HEK293 (cell line): ENCODE measurements around the gene CRK.

Experiments
- BCL11B ChIP-seq: fragments of 450-650 bp; formaldehyde crosslinking; IDR thresholded peaks from 2 replicates; pipeline ENCODE4 v1.5.1; 2016; ENCODE audit warnings: low read depth, missing biosample characterization, missing genetic modification characterization
- GLI4 ChIP-seq: fragments of 450-650 bp; formaldehyde crosslinking; IDR thresholded peaks from 2 replicates; pipeline ENCODE4 v1.5.1; 2016; ENCODE audit warnings: missing biosample characterization, missing genetic modification characterization
- GLIS2 ChIP-seq: fragments of 450-650 bp; formaldehyde crosslinking; IDR thresholded peaks from 2 replicates; pipeline ENCODE4 v1.5.1; 2016; ENCODE audit warnings: missing biosample characterization, missing genetic modification characterization
- IKZF3 ChIP-seq: fragments of 450-650 bp; IDR thresholded peaks from 2 replicates; pipeline ENCODE4 v1.5.0; 2018; ENCODE audit warnings: missing biosample characterization, mild to moderate bottlenecking, missing genetic modification characterization, moderate library complexity
- KLF16 ChIP-seq: fragments of 450-650 bp; formaldehyde crosslinking; IDR thresholded peaks from 2 replicates; pipeline ENCODE4 v1.5.1; 2017; ENCODE audit warnings: missing biosample characterization, missing genetic modification characterization
- KLF7 ChIP-seq: fragments of 450-650 bp; formaldehyde crosslinking; IDR thresholded peaks from 2 replicates; pipeline ENCODE4 v1.5.1; 2016; ENCODE audit warnings: missing biosample characterization, missing genetic modification characterization, borderline replicate concordance
- SETDB1 ChIP-seq: IDR thresholded peaks from one replicate; pipeline ENCODE4 v1.6.1; 2017; ENCODE audit warnings: mild to moderate bottlenecking, low read length, moderate library complexity, mixed read lengths; ENCODE audit not compliant: insufficient read length
- SP2 ChIP-seq: fragments of 450-650 bp; formaldehyde crosslinking; IDR thresholded peaks from 2 replicates; pipeline ENCODE4 v1.5.1; 2016; ENCODE audit warnings: missing biosample characterization, missing genetic modification characterization
- YY1 ChIP-seq: fragments of 450-650 bp; formaldehyde crosslinking; IDR thresholded peaks from 2 replicates; pipeline ENCODE4 v1.5.1; 2018; ENCODE audit warnings: missing biosample characterization, missing genetic modification characterization
- ZBTB20 ChIP-seq: fragments of 450-650 bp; formaldehyde crosslinking; IDR thresholded peaks from 2 replicates; pipeline ENCODE4 v1.5.1; 2016; ENCODE audit warnings: missing biosample characterization, missing genetic modification characterization
- ZNF214 ChIP-seq: fragments of 450-650 bp; formaldehyde crosslinking; IDR thresholded peaks from 2 replicates; pipeline ENCODE4 v1.5.1; 2017; ENCODE audit warnings: missing biosample characterization, mild to moderate bottlenecking, missing genetic modification characterization, borderline replicate concordance
- ZNF350 ChIP-seq: fragments of 450-650 bp; formaldehyde crosslinking; IDR thresholded peaks from 2 replicates; pipeline ENCODE4 v1.5.0; 2017; ENCODE audit warnings: missing biosample characterization, mild to moderate bottlenecking, missing genetic modification characterization
- ZNF433 ChIP-seq: fragments of 450-650 bp; formaldehyde crosslinking; IDR thresholded peaks from 2 replicates; pipeline ENCODE4 v1.5.1; 2016; ENCODE audit warnings: missing biosample characterization, missing genetic modification characterization, low read depth
- ZNF596 ChIP-seq: fragments of 450-650 bp; IDR thresholded peaks from 2 replicates; pipeline ENCODE4 v1.5.0; 2018; ENCODE audit warnings: missing biosample characterization, mild to moderate bottlenecking, missing genetic modification characterization, moderate library complexity
- TF ChIP-seq, protein P1 (sequence below): fragments of 450-650 bp; formaldehyde crosslinking; conservative IDR thresholded peaks from 2 replicates; pipeline ENCODE4 v1.5.1; 2016; ENCODE audit warnings: low read depth, missing biosample characterization, missing genetic modification characterization
- TF ChIP-seq, protein P2 (sequence below): fragments of 450-650 bp; formaldehyde crosslinking; IDR thresholded peaks from 2 replicates; pipeline ENCODE4 v1.5.1; 2016; ENCODE audit warnings: missing biosample characterization, missing genetic modification characterization
- TF ChIP-seq, protein P3 (sequence below): fragments of 450-650 bp; formaldehyde crosslinking; IDR thresholded peaks from 2 replicates; pipeline ENCODE4 v1.5.1; 2016; ENCODE audit warnings: missing biosample characterization, missing genetic modification characterization
- TF ChIP-seq, protein P4 (sequence below): fragments of 450-650 bp; formaldehyde crosslinking; IDR thresholded peaks from 2 replicates; pipeline ENCODE4 v1.5.1; 2016; ENCODE audit warnings: missing biosample characterization, missing genetic modification characterization
- TF ChIP-seq, protein P5 (sequence below): fragments of 450-650 bp; formaldehyde crosslinking; IDR thresholded peaks from 2 replicates; pipeline ENCODE4 v1.5.1; 2016; ENCODE audit warnings: missing biosample characterization, missing genetic modification characterization
- TF ChIP-seq, protein P6 (sequence below): fragments of 450-650 bp; formaldehyde crosslinking; IDR thresholded peaks from 2 replicates; pipeline ENCODE4 v1.5.1; 2016; ENCODE audit warnings: missing biosample characterization, missing genetic modification characterization
- TF ChIP-seq, protein P7 (sequence below): fragments of 450-650 bp; formaldehyde crosslinking; conservative IDR thresholded peaks from 2 replicates; pipeline ENCODE4 v1.5.1; 2016; ENCODE audit warnings: low read depth, missing biosample characterization, missing genetic modification characterization

Gene CRK

DNA sequence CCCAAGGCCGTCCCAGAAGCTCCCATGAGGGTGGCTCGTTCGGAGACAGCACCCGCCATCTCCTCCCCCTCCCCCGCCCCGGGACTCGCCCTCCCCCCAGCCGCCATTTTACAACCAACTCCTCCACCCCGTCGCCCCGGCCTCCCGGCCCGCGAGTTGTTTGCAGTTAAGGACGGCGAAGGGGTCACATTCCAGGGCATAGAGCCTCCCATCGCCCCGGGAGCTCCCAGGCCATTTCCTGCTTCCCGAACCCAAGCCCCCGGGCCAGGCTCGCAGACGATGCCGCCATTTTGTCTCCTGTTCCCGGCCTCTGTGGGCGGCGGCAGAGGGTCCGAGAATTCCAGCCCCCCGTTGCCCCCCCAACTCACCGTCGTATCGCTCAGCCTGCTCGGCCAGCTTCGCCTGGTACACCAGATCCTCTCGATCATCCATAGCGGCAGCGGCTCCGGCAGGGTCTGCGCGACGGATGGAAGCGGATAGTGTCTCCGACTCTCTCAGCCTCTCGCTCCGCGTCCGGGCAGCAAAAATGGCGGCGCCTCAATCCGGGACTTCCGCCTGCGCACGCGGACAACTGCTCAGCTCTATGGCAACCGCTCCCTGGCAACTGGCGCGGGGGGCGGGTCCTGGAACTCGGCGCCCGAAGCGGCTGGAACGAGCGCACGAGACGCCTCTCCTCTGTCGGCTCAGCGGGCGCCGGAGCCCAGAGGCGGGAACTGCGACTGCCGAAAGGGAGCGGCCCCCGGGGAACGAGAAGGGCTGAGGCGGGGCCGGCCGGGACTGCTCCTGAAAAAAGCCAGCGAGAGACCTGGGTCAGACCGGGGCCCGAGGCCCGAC is 56.1 kb downstream of the CRK start, which contains the start of gene YWHAE (continued):
- TF ChIP-seq SETDB1 (no peak), BCL11B (tag by site-specific recombination) (peak; percentile 63; the same call in 1 of the 2 replicates), ZBTB20 (tag by site-specific recombination) (peak; percentile 96), ZNF350 (tag by site-specific recombination) (no peak), GLI4 (peak; percentile 81; the same call in 1 of the 2 replicates), ZNF596 (no peak), YY1 (tag by site-specific recombination) (peak; percentile 99), ZNF214 (no peak), SP2 (tag by site-specific recombination) (peak; percentile 89), ZNF433 (tag by site-specific recombination) (no peak), IKZF3 (tag by site-specific recombination) (peak; percentile 85), GLIS2 (peak; percentile 41; the same call in 1 of the 2 replicates), KLF7 (tag by site-specific recombination) (peak; percentile 85), KLF16 (tag by site-specific recombination) (peak; percentile 95)
- TF ChIP-seq, protein P1, sequence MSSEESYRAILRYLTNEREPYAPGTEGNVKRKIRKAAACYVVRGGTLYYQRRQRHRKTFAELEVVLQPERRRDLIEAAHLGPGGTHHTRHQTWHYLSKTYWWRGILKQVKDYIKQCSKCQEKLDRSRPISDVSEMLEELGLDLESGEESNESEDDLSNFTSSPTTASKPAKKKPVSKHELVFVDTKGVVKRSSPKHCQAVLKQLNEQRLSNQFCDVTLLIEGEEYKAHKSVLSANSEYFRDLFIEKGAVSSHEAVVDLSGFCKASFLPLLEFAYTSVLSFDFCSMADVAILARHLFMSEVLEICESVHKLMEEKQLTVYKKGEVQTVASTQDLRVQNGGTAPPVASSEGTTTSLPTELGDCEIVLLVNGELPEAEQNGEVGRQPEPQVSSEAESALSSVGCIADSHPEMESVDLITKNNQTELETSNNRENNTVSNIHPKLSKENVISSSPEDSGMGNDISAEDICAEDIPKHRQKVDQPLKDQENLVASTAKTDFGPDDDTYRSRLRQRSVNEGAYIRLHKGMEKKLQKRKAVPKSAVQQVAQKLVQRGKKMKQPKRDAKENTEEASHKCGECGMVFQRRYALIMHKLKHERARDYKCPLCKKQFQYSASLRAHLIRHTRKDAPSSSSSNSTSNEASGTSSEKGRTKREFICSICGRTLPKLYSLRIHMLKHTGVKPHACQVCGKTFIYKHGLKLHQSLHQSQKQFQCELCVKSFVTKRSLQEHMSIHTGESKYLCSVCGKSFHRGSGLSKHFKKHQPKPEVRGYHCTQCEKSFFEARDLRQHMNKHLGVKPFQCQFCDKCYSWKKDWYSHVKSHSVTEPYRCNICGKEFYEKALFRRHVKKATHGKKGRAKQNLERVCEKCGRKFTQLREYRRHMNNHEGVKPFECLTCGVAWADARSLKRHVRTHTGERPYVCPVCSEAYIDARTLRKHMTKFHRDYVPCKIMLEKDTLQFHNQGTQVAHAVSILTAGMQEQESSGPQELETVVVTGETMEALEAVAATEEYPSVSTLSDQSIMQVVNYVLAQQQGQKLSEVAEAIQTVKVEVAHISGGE (tag by site-specific recombination) = peak; percentile 92
- TF ChIP-seq, protein P2, sequence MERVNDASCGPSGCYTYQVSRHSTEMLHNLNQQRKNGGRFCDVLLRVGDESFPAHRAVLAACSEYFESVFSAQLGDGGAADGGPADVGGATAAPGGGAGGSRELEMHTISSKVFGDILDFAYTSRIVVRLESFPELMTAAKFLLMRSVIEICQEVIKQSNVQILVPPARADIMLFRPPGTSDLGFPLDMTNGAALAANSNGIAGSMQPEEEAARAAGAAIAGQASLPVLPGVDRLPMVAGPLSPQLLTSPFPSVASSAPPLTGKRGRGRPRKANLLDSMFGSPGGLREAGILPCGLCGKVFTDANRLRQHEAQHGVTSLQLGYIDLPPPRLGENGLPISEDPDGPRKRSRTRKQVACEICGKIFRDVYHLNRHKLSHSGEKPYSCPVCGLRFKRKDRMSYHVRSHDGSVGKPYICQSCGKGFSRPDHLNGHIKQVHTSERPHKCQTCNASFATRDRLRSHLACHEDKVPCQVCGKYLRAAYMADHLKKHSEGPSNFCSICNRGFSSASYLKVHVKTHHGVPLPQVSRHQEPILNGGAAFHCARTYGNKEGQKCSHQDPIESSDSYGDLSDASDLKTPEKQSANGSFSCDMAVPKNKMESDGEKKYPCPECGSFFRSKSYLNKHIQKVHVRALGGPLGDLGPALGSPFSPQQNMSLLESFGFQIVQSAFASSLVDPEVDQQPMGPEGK = peak; percentile 95
- TF ChIP-seq, protein P3, sequence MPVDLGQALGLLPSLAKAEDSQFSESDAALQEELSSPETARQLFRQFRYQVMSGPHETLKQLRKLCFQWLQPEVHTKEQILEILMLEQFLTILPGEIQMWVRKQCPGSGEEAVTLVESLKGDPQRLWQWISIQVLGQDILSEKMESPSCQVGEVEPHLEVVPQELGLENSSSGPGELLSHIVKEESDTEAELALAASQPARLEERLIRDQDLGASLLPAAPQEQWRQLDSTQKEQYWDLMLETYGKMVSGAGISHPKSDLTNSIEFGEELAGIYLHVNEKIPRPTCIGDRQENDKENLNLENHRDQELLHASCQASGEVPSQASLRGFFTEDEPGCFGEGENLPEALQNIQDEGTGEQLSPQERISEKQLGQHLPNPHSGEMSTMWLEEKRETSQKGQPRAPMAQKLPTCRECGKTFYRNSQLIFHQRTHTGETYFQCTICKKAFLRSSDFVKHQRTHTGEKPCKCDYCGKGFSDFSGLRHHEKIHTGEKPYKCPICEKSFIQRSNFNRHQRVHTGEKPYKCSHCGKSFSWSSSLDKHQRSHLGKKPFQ (tag by site-specific recombination) = no peak
- TF ChIP-seq, protein P4, sequence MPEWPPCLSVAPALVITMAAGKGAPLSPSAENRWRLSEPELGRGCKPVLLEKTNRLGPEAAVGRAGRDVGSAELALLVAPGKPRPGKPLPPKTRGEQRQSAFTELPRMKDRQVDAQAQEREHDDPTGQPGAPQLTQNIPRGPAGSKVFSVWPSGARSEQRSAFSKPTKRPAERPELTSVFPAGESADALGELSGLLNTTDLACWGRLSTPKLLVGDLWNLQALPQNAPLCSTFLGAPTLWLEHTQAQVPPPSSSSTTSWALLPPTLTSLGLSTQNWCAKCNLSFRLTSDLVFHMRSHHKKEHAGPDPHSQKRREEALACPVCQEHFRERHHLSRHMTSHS (tag by site-specific recombination) = peak; percentile 25; the same call in 1 of the 2 replicates
- TF ChIP-seq, protein P5, sequence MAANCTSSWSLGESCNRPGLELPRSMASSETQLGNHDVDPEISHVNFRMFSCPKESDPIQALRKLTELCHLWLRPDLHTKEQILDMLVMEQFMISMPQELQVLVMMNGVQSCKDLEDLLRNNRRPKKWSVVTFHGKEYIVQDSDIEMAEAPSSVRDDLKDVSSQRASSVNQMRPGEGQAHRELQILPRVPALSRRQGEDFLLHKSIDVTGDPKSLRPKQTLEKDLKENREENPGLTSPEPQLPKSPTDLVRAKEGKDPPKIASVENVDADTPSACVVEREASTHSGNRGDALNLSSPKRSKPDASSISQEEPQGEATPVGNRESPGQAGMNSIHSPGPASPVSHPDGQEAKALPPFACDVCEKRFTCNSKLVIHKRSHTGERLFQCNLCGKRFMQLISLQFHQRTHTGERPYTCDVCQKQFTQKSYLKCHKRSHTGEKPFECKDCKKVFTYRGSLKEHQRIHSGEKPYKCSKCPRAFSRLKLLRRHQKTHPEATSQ (tag by site-specific recombination) = 0 out of 2 replicates have a peak, but pooled peaks have one; percentile 61
- TF ChIP-seq, protein P6, sequence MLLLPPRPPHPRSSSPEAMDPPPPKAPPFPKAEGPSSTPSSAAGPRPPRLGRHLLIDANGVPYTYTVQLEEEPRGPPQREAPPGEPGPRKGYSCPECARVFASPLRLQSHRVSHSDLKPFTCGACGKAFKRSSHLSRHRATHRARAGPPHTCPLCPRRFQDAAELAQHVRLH (tag by site-specific recombination) = peak; percentile 50; the same call in 1 of the 2 replicates
- TF ChIP-seq, protein P7, sequence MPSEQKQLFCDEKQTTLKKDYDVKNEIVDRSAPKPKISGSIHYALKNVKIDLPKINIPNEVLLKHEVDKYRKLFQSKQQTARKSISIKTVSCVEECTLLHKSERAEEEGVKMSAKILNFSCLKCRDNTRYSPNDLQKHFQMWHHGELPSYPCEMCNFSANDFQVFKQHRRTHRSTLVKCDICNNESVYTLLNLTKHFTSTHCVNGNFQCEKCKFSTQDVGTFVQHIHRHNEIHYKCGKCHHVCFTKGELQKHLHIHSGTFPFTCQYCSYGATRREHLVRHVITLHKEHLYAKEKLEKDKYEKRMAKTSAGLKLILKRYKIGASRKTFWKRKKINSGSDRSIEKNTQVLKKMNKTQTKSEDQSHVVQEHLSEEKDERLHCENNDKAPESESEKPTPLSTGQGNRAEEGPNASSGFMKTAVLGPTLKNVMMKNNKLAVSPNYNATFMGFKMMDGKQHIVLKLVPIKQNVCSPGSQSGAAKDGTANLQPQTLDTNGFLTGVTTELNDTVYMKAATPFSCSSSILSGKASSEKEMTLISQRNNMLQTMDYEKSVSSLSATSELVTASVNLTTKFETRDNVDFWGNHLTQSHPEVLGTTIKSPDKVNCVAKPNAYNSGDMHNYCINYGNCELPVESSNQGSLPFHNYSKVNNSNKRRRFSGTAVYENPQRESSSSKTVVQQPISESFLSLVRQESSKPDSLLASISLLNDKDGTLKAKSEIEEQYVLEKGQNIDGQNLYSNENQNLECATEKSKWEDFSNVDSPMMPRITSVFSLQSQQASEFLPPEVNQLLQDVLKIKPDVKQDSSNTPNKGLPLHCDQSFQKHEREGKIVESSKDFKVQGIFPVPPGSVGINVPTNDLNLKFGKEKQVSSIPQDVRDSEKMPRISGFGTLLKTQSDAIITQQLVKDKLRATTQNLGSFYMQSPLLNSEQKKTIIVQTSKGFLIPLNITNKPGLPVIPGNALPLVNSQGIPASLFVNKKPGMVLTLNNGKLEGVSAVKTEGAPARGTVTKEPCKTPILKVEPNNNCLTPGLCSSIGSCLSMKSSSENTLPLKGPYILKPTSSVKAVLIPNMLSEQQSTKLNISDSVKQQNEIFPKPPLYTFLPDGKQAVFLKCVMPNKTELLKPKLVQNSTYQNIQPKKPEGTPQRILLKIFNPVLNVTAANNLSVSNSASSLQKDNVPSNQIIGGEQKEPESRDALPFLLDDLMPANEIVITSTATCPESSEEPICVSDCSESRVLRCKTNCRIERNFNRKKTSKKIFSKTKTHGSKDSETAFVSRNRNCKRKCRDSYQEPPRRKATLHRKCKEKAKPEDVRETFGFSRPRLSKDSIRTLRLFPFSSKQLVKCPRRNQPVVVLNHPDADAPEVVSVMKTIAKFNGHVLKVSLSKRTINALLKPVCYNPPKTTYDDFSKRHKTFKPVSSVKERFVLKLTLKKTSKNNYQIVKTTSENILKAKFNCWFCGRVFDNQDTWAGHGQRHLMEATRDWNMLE (tag by site-specific recombination) = no peak
